GM19351 (cell line): Measurements from ENCODE around the gene LHX3.

Source experiments
- ATAC-seq: cut with Tn5 transposase; IDR thresholded peaks from one replicate; pipeline ENCODE4 v1.9.1; 2021; ENCODE audit warnings: mild to moderate bottlenecking, moderate library complexity; ENCODE audit not compliant: unreplicated experiment

LHX3 gene

DNA sequence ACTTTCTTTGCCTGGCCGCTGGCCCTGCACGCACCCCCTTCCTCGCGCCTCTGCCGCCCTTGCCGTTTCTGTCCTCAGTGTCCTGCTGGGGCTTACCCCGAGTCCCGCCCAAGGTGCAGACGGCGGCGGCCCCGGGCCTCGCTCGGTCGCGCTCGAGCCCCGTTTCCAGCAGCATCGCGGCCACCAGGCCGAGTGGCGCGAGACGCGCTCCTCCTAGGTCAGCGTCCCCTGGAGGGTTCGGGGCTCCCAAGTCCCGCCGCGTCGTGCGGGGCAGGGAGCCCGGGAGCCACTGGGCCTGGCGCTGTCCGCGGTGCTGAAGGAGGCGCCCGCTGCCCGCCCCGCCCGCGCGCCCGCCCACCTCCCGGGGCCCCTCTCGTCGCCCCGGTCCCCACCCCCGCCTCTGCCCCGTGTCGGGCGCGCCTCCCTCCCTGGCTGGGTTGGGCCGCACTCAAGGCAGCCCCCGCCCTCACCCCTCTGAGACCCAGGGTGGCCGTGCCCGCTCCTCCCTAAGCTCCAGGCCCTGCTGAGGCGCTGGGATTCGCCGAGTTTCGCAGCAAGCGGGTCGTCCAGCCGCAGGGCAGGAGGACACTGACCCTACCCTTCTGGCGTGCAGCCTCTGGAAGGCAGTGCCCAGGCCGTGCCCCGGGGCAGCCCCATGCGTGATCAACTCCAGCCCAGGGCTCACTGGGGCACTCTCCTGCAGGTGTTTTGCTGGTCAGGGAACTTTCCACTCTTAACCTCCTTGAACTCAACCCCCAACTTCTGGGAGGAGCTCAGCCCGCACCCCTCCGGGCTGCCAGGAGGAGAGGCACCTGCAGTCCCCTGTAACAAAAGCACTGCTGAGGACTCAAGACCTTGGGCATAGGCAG, at the start of gene LHX3:
Gene LHX3 (minus strand): TSS at position 291 of the 869 bp plus-strand sequence. CDS start 116 bp downstream, at position 175.
- ATAC-seq = no peak

- no peak for ATAC-seq
These were observed 48.6 kb upstream of the LHX3 start for GRCh38 chr9:136253246-136254130.

DNA sequence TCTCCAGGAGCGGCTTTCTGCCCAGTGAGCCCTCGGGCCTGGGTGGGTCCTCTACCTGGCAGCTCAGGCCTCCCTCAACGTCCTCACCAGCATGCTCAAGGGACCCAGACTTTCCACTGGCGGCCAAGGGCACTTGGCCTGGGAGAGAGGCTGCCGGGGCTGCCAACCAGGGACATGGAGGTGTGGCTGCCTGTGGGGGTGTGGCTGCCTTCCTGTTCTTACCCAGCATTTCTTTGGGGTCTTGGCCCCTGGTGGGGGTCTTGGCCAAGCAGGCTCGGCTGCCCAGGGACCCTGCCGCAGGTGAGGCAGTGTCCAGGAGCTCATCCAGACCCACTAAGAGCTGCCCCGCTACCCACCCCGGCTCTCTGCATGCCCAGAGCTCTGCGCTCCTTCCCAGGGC, 47.9 kb upstream of the LHX3 start:
- no peak for ATAC-seq

GRCh38 chr9:136252281-136252680, 47.4 kb upstream of the LHX3 start:
- ATAC-seq = no peak

DNA sequence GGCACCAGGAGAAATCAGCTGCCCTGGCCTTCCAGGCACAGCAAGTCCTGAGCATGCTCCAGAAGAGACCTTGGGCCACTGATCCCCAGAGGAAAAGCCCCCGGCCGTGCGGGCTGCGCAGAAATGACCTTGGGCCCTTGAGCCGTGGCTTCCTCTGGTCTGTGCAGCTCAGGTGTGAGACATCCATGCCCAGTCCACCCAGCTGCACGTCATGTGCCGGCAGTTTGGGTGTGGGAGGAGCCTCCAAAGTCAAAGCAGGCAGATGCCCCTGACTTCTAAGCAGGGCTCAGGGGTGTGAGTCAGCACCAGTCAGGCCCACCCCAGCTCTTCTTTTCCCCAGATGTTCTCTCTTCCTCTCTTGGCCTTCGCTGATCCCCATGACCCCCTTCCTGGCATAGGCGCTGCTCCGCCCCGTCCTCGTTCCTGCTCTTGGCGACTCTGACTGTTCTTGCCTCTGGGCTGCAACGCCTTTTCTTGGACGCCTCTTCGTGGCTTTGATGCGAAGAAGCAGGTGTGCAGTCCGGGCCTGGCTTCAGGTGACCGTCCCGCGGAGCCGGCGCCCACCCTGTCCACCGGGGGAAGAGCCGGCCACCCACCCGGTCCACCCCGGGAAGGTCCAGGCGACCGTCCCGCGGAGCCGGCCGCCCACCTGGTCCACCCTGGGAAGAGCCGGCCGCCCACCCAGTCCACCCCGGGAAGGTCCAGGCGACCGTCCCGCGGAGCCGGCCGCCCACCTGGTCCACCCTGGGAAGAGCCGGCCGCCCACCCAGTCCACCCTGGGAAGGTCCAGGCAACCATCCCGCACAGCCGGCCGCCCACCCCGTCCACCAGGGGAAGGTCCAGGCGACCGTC, 46.6 kb upstream of the LHX3 start:
- ATAC-seq = no peak

GRCh38 chr9:136250676-136251075, 45.7 kb upstream of the LHX3 start:
- ATAC-seq = no peak

GRCh38 chr9:136249877-136250559, 45.1 kb upstream of the LHX3 start:
- ATAC-seq = no peak

DNA sequence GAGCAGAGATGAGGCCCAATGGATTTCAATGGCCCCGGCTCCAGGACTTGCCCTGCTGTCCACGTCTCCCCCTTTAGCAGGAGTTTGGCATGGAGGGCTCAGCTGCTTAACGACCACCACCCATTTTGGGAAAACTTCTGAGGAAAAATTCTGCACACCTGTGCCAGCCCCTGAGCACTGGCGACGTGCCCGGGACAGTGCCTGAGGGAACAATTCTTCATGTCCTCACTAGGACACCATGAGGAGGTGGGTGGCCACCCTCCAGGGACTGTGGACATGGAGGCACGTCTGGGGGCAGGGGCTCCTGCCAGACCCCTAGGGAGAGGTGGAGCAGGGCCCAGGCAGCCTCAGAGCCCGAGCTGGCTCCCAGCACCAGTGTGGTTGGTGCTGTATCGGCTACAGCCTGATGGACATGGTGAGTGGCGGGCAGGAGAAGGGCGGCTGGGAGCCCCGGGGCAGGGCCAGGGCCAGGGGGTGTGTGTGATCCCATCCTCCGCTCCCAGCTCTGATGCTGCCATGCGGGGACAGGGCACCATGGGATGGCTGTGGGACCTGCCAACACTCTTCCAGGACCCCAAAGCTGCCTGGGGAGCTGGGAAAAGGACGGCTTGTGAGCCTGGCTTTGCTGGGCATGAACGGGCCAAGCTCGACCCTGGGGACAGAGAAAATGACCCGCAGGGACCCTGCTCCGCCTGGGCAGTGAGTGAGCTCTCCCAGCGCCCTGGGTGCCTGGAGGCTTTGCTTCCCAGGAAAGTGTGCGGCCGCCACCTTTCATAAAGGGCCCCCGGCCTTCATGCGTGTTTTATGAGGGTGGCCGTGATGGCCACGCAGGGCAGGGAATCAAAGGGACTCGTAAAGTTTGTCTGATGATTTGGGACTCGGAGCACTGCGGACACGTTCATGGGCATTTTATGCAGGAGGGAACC, 44.3 kb upstream of the LHX3 start:
- no peak for ATAC-seq

DNA sequence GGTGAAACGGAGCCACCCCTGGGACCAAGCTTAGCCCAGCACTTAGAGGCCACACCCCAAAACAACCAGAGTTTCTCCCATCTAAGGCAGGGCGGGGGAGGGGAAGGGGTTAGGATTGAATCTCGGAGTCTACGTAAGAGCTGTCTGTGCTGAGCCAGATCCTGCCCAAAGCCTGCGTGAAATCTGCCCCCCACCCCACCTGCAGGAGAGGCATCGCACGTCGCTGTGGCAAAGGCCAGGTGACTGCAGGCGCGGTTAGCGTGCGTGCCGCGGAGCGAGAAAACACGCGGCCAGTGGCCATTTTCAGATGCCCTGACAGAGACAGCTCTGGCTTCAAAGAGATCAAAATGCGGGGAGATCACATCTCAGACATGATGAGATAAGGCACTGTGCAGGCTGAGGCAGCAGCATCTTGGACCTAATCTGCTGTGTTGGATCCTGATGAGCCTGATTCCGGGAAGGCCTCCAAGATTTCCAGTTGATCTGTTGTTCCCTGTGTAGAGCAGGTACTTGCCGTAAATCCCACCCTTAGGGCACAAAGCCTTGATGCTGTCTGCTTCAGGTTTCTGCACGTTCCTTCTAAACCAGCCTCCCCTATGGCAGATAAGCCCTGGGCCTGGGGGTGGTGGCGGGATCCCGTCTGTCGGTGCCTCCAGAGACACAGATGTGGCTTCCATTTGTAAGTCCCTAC, 43.2 kb upstream of the LHX3 start:
- no peak for ATAC-seq

GRCh38 chr9:136247551-136247916, 42.6 kb upstream of the LHX3 start:
- ATAC-seq = no peak

- no peak for ATAC-seq
These were observed 42.1 kb upstream of the LHX3 start for GRCh38 chr9:136246849-136247550.

DNA sequence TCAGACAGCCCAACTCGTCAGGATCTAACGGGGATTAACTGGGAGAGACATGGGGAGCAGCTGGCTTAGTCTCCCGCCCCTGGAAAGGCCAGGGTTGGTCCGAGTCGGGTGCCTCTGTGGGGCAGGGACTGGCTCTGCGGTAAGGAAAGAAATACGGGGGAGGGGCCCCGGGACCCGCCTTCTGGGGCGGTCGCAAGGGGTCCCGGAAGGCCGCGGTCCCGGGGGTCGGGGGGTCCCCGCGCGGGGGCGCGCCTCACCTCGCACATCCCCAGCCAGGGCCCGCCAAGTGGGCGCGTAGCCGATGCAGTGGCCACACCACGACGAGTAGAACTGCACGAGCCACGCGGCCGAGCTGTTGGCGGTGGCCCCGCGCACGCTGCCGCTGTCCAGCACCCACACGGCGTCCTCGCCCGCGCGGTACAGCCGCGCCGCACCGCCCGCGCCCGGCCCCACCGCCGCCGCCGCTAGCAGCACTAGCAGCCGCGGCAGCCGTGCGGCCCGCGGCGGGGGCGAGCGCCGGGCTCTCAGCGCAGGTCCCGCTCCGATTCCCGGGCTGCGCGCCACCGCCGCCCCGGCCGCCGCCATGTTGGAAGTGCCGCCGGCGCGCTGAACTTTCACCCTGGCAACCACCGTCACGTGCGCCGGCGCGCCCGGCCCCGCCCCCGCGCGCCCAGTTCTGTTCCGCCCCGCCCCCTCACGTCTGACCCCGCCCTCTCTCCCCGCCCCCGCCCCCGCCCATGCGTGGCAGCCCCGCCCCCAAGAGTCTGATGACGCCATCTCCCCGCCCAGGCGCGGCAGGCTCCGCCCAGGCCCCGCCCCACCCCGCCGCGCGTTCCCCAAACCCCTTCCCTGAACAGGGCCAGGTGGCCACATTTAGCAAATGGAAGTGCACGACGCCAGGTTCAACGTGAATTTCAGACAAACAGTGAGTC, 40.6 kb upstream of the LHX3 start, which contains the start of gene QSOX2:
Gene QSOX2 (minus strand): TSS at position 594 of the 932 bp plus-strand sequence. CDS start 9 bp downstream, at position 585.
- no peak for ATAC-seq

DNA sequence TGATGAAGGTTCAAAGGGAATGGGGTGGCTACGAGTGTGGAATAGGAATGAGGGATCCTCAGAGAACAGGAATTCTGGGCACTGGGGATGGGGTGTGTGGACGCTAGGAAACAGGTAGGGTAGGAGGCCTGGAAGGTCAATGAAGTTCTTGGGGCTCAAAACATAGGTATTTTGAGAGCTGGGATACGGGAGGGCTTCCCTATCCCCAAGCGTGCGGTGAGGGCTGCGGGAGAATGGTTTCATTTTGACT, 40.0 kb upstream of the LHX3 start:
- ATAC-seq = no peak

- peak; percentile 39 for ATAC-seq
These were observed 39.4 kb upstream of the LHX3 start for GRCh38 chr9:136244122-136244968.

DNA sequence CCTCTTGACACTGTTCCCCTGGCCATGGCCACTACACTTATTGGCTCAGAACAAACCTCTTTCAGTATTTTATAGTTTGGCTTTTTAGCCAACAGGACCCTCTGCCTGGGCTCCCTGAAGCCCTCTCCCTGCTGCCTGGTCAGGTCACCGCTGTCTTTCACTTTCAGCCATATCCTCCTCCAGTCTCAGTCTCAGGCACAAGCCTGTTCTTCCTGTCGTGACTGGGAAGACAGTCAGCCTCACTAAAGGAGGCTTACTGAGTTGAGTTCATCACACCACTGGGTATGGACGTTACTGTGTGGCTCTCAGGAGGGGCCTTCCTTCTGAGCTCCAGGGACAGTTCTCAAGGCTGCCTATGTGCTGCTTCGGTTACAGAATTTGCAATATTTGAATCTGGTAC, 38.7 kb upstream of the LHX3 start:
- ATAC-seq = no peak

DNA sequence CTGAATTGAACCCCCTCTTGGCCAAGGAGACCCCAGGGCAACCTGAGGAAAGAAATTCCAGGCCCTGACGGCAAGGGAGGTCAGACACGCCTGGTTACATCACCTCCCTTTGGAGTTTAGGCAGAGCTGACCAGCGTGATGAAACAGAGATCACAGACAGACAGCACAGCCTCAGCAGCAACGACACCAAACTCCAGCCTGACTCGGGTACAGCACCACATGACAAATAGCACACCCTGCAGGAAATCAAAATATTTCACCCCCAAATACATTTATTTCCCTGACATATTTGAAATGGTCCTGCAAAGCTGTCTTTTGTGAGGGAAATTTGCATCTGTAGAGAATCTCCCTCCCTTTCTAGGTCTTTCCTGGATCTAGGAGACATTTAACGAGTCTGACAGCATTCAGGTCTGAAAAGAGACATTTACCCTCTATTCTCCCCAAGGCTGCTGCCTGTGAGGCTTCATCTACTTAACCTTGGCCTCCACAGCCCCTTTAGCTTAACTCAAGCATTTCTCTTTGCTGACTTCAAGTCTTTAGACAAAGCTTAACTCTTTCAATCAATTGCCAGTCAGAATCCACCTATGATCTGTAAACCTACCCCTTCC, 38.1 kb upstream of the LHX3 start:
- ATAC-seq = no peak
